Measurements from ENCODE around the gene LIN37. TPM values are rescaled to one million over a fixed set of nuclear protein-coding genes. Genes with fewer than 3 reads are reported as not detected.

LIN37 gene
- total and polyA plus RNA-seq, 9 of the 15 experiments (the other 6 are each of a cell fraction or from before 2014, with no cell fraction given), result 1.2 to 12.5 (median 8.6) TPM

GRCh38 chr19:35752746-35753350, 4.5 kb downstream of the LIN37 start (continued):
- TF ChIP-seq ZBTB49 (CRISPR knock-in tag; IDR thresholded peaks at IDR 0.05; ENCODE audit: borderline replicate concordance) (no peak), CREB3L1 (IDR thresholded peaks at IDR 0.05; ENCODE audit: borderline replicate concordance, low read depth) (no peak), ZC3H4 (CRISPR knock-in tag; IDR thresholded peaks at IDR 0.05; ENCODE audit: borderline replicate concordance) (no peak), BMI1 (IDR thresholded peaks at IDR 0.05; ENCODE audit: low read length) (no peak), SPI1 (IDR thresholded peaks at IDR 0.05; ENCODE audit: borderline replicate concordance, low read depth, low read length) (no peak), STAT5A (IDR thresholded peaks at IDR 0.05; ENCODE audit: borderline replicate concordance, low read length) (no peak), GATAD2B (IDR thresholded peaks at IDR 0.05; ENCODE audit: borderline replicate concordance) (no peak), TEAD4 (IDR thresholded peaks at IDR 0.05; ENCODE audit: low read length) (no peak), TEAD4 (CRISPR knock-in tag; IDR thresholded peaks at IDR 0.05; ENCODE audit: borderline replicate concordance) (no peak), SLC30A9 (CRISPR knock-in tag; IDR thresholded peaks at IDR 0.05) (no peak), ZNF609 (CRISPR knock-in tag; IDR thresholded peaks at IDR 0.05; ENCODE audit: borderline replicate concordance) (no peak)

Measured in K562 (cell line).